GM21576 (cell line): ENCODE measurements around the gene DNM1.
"Not testable (repeated sequence)": the region's sequence is repeated elsewhere in the genome, so short reads cannot be mapped to it uniquely, and the experiment has no call there.

ENCODE experiments used
- ATAC-seq: cut with Tn5 transposase; IDR thresholded peaks from one replicate; pipeline ENCODE4 v1.9.1; 2021; ENCODE audit warnings: mild to moderate bottlenecking, moderate library complexity; ENCODE audit not compliant: unreplicated experiment

Gene DNM1

DNA sequence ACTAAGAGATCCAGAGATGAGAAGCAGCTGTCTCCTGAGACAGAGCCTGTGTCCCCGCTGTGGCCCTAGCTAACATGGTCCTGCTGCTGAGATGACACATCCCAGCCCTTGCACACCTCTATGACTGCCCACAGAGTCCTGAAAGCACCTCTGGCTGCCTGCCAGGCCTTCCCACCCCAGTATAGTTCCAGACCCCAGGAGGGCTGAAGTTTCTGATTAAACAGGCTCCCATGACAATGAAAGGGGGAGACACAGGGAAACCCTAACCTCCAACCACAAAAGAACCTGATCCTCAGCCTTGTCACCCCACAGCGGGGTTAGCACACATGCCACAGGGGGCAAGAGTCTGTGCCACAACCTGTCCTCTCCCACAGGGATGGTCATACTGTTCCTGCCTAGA lies 27.5 kb upstream of the DNM1 start:
- ATAC-seq: no peak

DNA sequence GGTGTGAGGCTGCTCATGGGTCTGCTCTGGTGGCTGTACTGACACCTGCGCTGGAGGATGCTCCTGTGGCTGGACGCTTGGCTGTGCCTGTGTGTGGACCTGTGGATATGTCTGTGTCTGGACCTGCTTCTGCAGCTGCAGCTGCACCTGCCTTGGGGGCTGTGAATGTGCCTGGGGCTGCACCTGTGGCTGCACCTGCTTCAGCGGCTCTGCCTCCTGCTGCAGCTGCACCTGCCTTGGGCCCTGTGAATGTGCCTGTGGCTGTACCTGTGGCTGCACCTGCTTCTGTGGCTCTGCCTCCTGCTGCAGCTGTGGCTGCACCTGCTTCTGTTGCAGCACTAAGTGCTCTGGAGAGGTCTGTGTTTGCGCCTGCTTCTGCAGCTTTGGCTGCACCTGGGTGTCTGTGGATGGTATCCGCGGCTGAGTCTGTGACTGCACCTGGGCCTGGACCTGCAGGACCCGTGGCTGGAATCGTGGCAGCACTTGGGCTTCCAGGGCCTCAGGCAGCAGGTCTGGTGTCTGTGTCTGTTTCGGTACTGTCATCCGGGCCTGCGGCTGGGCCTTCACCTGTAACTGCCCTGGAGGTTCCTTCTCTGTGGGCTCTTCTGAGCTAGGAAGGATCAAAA lies 24.3 kb upstream of the DNM1 start:
- ATAC-seq: no peak

DNA sequence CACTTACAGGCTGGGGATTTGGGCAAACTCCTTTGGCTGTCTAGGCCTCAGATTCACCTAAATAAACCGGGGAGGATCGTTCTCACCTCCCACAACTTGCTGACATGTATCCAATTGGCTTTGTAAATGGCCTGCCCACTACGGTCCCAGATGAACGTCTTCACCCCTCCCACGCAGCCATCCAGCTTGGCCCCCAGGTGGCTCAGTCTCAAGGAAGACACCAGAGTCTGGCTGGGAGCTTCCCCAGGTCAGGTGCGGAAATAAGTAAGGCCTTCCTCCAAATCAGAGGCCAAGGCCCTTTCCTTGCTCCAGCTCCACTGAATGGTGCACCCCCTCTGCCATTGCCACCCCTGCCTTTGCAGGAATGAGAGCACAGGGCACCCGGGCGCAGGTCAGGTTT lies 23.2 kb upstream of the DNM1 start:
- no peak for ATAC-seq

DNA sequence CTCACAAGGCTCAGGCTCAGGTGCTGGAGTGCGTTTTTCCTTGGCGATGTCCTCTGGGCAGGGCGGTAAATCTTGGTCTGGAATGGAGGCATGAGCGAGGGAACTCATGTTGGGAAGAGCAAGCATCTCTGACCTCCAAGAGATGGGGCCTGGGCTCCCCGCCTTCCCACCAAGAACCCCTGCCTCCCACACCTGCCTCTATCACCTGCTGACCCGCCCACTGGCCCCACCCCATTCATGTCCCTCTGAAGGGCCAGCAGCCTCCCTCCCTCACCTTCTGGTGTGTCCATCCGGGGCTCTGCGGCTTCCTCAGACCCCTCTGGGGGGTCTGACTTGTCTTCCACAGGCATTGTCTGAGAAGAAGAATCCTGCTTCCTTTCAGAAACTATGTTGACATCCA lies 22.7 kb upstream of the DNM1 start:
- ATAC-seq: no peak

DNA sequence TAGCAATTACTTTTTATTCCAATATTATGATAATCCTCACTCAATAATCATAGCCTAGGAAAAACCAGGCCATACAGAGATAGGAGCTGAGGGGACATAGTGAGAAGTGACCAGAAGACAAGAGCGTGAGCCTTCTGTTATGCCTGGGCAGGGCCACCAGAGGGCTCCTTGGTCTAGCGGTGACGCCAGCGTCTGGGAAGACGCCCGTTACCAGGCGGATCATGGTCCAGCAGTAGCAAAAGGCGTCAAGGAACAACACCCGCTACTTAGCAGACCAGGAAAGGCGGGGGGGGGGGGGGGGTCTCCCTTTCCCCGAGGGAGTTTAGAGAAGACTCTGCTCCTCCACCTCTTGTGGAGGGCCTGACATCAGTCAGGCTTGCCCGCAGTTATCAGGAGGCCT lies 21.7 kb upstream of the DNM1 start:
- ATAC-seq: not testable (repeated sequence)

DNA sequence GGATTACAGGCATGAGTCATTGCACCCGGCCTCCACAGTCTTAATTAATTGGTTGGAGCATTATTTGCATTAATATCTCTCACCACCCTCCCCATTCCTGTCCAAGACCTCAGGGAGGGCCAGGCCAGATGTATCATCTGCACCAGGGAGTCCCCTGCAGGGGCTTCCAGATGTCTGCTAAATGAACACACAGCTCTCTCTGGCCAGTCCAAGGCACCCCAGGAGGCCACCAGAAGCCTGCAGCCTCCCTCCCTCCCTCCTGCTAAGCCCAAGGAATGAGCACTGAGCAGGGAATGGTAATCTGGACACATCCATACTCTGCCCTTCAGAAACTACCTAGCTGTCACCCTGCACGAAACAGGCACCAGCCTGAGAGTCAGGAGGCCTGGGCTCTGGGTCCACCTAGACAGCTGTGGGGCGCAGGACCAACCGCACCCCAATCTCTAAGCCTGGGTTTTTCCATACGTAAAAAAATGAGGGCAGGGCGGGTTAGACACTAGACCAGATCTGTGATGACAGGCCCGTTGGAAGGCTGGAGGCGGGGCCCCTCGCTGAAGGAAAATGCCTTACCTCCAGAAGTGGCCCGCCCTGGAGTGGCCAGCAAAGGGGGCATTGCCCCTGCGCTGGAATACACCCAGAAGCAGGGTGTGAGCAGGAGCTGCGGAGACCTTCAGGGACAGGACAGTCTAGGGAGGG lies 20.1 kb upstream of the DNM1 start:
- no peak for ATAC-seq

DNA sequence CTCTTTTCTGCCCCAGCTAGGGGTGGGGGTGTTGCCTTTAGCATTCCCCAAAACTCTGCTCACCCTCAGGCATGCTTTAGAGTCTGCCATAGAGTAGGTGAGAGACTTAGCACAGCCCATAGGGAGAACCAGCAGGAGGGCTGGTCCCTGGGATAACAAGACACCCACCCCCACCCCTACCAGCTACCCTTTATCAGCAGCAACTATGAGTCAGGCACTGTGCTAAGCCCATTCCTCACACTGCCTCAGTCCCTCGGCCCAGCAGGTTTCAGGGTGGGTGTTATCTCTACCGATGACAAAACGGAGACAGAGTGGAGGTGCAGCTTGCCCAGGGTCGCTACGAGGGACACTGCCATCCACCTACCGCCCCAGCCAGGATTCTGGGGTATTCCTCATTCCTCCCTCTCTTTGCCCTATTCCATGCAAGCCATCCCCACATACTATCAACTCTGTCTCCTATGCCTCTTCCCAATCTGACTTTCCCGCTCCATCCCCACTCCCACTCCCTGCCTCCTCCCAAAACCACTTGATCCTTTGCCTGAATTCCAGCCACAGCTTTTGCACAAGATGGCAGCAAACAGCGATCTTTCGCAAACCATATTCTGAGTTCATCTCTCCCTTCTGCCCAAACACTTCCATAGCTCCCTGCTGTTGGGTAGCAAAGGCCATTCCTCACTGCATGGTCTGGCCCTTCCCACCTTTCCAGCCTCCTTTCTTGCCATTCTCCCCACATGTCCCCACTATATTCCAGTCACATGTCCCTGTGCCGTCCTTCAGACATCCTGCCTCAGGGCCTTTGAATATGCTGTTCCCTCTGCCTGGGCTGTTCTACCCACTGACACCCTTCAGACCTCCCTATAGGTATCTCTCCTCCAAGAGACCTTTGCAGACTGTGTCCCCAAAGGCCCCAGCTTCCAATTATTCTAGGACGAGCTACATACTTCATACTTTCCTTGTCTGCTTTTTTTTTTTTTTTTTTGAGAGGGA lies 16.9 kb upstream of the DNM1 start:
- ATAC-seq: no peak

DNA sequence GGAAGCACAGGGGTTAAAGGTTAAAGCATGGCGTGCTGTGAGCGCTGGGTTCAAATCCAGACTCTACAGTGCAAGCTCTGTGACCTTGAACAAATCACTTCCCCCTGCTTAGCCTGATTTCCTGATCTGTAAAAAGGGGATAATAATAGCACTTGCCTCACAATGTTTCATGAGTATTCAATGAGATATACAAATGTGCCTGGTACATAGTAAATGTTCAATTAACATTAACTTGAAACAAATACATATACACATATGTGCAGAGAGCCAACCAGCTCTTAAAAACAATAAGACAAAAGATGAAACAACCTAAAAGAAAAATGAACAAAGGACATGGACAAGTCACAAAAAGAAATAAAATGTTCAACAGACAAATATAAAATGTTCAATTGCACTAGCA lies 15.8 kb upstream of the DNM1 start:
- ATAC-seq: no peak

DNA sequence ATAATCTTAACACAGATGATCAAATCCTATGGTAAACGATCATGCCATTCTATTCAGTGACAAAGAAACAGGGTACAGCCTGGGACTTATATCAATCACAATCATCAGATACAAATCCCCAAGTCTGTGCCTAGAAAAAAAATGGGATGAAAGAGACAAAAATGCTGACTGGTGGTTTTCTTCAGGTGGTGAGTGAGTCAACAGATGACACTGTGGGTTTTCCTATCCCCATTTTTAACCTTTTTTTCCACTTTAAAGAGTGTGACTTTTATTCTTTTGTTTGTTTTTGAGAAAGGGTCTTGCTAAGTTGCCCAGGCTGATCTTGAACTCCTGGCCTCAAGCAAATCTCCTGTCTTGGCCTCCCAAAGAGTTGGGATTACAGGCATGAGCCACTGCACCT lies 15.0 kb upstream of the DNM1 start:
- ATAC-seq: no peak

DNA sequence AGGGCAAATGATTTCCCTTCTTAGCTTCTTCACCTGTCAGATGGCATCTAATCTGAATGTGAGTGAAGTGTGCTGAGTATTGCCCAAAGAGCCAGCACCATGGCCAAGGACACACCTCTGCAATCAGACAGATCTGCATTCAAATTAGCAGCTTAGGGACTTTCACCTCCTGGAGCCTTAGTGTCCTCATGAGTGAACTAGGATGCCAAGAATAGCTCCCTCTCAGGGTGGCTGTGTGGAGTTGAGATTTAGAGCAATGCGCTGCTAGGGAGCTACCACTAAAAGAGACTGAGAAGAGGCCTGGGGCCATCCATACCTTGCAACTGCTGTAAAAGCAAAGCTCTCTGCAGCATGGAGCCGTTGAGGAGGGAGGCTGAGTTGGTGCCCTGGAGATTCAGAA lies 13.2 kb upstream of the DNM1 start:
- no peak for ATAC-seq

DNA sequence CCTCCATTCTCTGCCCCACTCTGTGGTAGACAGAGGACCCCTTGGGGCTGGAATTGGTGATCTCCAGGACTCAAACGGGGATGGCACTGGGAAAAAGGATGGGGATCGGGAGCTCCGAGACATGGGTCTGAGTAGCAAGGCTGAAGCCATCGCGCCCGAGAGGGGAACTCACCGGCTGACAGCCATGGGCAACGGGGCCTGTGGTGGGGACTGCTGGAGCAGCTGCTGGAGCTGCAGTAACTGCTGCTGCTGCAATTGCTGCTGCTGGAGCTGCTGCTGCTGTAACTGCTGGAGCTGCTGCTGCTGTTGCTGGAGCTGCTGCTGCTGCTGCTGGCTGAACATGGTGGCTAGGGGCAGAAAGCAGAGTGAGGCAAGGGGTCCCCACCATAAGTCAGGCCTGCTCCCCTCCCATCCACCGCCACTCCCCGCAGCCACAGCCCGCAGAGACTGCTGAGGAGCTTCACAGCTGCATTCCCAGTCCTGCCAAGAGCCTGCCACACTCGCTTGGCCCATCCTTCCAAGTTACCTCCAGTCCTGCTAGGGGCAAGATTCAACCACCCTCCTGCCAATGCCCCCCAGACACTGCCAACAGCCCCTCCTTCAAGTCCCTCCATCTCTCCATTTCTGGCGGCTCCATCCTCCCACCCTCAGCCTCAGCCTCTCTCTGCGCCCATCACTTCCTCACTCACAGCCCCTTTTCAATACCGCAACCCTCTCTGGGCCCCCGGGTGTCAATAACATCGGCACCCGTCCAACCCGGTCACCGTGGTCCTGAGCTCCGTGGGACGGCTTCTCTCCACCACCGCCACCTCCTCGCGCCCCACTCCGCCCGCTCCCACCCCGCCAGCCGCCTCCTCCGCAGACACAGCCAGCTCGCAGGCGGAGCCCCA lies 12.4 kb upstream of the DNM1 start:
- ATAC-seq: peak; percentile 26

DNA sequence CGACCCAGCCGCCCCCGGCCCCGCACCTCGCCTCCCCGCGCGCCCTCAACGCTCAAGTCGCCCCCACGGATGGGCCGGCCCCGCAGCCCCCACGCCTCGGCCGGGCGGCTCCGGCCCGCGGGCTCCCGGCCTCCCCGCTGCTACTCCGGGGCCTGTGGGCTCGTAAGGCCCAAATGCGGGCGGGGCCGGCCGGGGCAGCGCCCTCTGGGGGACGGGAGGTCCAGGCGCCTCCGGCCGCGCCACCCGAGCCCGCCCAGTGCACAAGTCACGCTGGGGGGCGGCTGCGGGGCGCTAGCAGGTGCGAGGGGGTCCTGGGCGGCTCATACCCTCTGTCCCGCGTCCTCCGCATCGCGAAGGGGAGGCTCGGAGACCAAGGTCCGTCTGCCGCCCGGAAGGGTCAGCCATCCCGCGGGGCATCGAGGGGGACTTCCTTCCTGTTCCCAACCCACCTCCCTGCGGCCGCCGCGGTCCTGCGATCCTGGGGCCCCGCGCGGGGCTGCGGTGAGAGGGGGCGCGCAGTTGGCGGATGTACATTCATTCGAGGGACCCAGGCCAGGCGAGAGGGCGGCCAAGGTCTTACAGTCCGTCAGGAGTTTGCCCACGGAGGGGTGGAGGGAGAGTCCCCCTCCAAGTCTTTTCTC lies 11.7 kb upstream of the DNM1 start, which contains the start of gene CIZ1:
CIZ1 (minus strand) TSS at position 167 of the 641 bp plus-strand sequence. CDS start 715 bp downstream, outside the sequence.
- ATAC-seq: peak; percentile 80

DNA sequence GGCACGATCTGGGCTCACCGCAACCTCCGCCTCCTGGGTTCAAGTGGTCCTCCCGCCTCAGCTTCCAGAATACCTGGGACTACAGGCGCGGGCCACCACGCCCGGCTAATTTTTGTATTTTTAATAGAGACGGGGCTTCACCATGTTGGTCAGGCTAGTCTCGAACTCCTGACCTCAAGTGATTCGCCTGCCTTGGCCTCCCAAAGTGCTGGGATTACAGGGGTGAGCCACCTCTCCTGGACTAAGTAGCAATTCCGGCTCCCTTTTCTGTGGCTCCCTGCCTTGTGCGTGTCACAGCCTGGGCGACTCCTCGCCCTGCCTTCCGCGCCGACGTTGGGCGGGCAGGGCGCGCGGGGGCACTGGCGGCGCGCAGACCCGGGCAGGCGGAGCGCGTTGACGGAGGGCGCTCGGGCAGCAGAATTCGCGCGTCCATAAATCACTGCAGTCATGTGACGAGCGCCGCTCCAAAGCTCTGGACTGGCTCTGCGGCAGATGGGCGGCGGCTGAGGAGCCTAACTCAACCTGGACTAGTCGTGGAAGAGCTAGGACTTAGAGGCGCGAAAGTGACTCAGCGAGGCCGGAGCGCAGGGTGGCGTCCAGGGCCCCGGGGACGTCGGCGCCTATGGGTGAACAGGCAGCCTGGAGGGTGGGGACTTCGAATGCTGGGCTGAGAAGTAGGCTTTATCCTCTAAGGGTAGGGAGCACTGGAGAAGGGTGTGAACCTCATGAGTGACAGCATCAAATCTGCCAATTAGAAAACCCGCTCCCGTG lies 10.4 kb upstream of the DNM1 start:
- no peak for ATAC-seq

DNA sequence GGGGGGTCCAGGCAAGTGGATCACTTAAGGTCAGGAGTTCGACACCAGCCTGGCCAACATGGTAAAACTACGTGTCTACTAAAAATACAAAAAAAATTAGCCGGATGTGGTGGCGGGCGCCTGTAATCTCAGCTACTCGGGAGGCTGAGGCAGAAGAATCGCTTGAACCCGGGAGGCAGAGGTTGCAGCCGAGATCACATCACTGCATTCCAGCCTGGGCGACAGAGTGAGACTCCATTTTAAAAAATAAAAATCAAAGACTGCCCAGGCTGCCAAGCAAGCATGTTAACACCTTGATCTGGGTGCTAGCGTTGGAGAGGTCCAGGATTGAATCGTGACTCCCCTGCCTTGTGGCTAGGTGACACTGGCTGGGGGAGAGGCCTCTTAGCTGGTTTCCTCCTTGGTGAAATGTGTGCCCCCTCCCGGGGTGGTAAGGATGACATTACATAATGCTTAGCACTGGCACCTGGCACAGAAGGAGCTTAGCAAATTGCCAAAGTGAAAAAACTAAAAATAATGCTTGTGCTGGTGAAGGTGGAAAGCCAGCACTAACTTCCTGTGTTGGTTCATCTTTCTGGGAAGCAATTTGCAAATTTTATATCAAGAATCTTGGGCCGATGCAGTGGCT lies 9.6 kb upstream of the DNM1 start:
- ATAC-seq: no peak

DNA sequence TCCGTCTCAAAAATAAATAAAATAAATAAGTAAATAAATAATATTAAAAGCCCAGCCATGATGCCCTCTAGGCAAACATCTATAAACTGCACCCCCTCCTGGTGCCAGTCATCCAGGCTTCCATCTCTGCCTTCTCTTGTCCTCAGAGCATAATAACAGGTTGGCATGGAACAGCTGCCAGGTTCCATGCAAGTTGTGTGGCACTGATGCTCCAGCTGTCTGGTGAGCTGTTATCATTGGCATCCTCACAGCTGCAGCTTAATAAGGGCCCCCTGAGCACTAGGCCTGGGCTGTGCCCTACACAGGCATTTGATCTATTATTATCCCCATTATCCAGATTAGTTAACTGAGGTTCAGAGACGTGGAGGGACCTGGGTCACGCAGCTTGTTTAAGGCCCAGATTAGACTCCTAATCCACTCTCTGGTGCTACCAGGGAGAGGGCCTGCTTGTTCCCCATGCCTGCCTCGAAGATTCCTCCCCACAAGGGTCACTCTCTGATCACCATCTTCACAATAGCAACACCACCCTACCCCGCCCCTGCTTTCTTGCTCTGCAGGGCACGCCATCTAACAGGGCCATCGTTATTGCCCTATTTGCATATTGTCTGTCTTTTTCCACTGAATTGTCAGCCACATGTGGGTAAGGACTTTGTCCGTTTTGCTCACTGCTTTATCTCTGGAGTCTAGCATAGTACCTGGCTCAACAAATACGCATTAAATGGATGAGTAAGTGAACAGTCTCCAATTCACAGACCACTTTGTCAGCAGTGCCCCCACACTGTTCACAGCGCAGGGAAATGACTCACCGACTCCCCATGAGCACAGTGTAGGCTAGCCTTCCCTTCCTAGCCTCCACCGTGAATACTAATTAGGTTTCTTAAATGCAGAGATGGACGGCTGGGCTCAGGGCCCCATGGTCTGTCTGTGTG lies 1.5 kb upstream of the DNM1 start:
- ATAC-seq: no peak

DNA sequence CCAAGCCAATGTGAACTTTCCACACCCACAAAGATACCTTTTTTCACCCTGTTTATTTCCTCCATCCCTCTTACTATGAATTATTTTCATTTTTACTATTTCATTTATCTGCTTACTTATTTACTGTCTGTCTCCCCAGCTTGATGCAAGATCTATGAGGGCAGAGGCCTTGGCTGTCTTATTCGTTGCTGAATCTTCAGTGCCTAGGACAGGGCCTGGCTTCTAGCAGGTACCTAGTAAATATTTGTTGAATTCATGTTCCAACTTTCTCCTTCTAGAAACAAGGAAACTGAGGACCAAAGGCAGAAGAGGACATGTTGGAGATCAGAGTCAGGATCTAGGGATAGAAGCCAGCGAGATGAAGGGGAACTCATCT lies 543 bp upstream of the DNM1 start:
- no peak for ATAC-seq

DNA sequence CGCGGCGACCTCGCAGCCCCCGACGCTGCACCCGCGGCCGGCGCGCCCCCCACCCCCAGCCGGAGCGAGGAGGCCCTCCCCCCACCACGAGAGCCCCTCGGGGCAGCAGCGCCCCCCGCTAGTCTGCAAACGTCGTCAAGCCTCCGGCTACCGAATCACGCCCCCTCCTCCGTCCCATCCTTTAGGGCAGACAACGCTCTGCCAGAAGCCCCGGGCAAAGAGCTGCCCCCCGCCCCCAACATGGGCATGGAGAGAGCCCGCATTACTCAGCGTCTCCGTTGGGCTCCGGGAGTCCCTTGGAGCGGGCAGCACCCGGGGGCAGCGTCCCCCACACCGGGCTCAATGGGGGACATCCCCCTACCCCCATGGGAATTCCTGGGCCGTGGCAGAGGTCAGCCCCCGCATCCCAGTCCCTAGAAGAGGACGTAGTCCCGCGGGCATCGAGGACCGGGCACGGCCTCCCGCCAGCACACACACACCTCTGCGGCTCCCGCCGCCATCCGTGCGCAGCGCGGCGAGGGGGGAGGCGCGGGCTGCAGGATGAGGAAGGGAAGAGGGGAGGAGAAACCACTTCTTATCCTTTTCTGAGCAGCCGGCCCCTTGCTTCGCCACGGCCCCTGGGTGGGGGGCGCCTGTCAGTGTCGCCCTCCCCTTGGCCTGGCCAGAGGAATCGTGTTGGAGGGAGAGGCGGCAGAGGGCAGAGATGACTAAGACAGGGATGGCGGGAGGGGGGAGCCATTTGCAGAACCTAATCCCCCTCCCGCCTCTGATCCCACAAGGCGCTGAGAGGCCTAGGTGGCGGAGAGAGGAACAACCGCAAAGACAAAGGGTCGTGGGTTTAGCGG lies 750 bp downstream of the DNM1 start:
- no peak for ATAC-seq
